RWPE2 (cell line): ENCODE data around the gene BLNK.

Experiments
- ATAC-seq: fragments of 200-7000 bp; cut with Tn5 transposase; 3 replicates; pipeline ENCODE4 v1.9.1; 2021; ENCODE audit warnings: low read depth
- DNase-seq: peaks from one replicate; pipeline ENCODE4 v3.0.0-alpha.2; 2020; ENCODE audit warnings: low spot score
- H3K27ac ChIP-seq: fragments of 450-650 bp; 2 replicates; pipeline ENCODE4 v1.5.1; 2017; ENCODE audit warnings: mild to moderate bottlenecking; ENCODE audit not compliant: poor library complexity, severe bottlenecking
- H3K27me3 ChIP-seq: fragments of 250-450 bp; sonication (Bioruptor Pico); 2 replicates; pipeline ENCODE4 v1.5.1; 2021; ENCODE audit warnings: mild to moderate bottlenecking, moderate library complexity; ENCODE audit not compliant: insufficient read depth, poor library complexity, severe bottlenecking
- H3K36me3 ChIP-seq: fragments of 250-450 bp; sonication (Bioruptor Pico); 2 replicates; pipeline ENCODE4 v1.5.1; 2020; ENCODE audit warnings: low read depth, mild to moderate bottlenecking, moderate library complexity
- H3K4me1 ChIP-seq: fragments of 250-450 bp; sonication (Bioruptor Pico); 2 replicates; pipeline ENCODE4 v1.5.1; 2021; ENCODE audit warnings: mild to moderate bottlenecking, moderate library complexity; ENCODE audit not compliant: insufficient read depth, poor library complexity, severe bottlenecking
- H3K4me3 ChIP-seq: fragments of 250-450 bp; sonication (Bioruptor Pico); 2 replicates; pipeline ENCODE4 v1.5.1; 2021; ENCODE audit warnings: mild to moderate bottlenecking, moderate library complexity; ENCODE audit not compliant: severe bottlenecking
- H3K9me3 ChIP-seq: fragments of 250-450 bp; sonication (Bioruptor Pico); 2 replicates; pipeline ENCODE4 v1.5.1; 2021; ENCODE audit warnings: mild to moderate bottlenecking, moderate library complexity; ENCODE audit not compliant: severe bottlenecking
- TF ChIP-seq, protein P1 (sequence below): fragments of 450-650 bp; IDR thresholded peaks from one replicate; pipeline ENCODE4 v1.5.1; 2017; ENCODE audit warnings: mild to moderate bottlenecking, moderate library complexity; ENCODE audit not compliant: poor library complexity, severe bottlenecking

BLNK gene

DNA sequence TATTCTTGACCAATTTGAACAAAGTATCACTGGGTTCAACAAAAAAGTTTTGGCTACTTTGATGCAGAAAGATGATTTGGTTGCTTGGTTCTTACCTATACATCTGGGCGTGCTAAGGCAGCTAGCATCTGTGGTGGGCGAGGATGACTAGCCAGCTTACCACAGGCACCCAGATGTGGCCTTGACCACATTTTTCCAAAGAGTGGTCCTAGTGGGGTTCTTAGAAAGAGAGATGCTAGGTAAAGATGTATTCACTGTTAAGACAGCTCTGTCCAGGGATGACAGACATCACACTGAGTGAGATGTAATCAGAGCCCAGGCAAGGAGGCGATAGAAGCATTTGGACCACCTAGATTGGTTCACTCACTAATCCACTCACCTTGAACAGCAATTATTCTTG is 33.6 kb upstream of the BLNK start:
- no peak overlapping the region for H3K4me3 ChIP-seq
- DNase-seq (no peak), ATAC-seq (no peak)
- no peaks in the 10 kb centered on the region for H3K36me3 ChIP-seq
- no peaks in the 10 kb centered on the region for H3K4me1 ChIP-seq
- H3K27ac ChIP-seq: no peak overlapping the region
- no peaks in the 10 kb centered on the region for H3K9me3 ChIP-seq
- peaks cover 9% of the 10 kb centered on the region for H3K27me3 ChIP-seq
- TF ChIP-seq, protein P1, sequence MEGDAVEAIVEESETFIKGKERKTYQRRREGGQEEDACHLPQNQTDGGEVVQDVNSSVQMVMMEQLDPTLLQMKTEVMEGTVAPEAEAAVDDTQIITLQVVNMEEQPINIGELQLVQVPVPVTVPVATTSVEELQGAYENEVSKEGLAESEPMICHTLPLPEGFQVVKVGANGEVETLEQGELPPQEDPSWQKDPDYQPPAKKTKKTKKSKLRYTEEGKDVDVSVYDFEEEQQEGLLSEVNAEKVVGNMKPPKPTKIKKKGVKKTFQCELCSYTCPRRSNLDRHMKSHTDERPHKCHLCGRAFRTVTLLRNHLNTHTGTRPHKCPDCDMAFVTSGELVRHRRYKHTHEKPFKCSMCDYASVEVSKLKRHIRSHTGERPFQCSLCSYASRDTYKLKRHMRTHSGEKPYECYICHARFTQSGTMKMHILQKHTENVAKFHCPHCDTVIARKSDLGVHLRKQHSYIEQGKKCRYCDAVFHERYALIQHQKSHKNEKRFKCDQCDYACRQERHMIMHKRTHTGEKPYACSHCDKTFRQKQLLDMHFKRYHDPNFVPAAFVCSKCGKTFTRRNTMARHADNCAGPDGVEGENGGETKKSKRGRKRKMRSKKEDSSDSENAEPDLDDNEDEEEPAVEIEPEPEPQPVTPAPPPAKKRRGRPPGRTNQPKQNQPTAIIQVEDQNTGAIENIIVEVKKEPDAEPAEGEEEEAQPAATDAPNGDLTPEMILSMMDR: no peak

DNA sequence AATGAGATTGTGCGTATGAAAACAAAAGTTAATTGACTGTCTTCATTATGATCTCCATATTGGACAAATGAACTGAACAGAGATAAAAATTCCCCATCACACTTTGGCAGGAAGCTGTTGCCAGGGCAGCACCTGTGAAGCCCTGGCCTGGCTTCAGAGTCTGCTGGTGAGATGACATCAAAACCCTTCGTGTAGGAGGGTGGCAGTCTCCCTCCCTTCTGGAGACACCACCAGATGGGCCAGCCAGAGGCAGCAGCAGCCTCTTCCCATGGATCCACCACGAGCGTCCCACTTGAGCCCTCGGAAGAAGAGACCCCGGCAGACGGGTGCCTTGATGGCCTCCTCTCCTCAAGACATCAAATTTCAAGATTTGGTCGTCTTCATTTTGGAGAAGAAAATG is 32.9 kb upstream of the BLNK start, which contains the start of gene DNTT:
Gene DNTT, plus strand, starts transcription at position 205 of the 400 bp plus-strand sequence. Its CDS starts 64 bp downstream, at position 269.
- peaks cover 16% of the 10 kb centered on the region for H3K27me3 ChIP-seq
- H3K36me3 ChIP-seq: no peaks in the 10 kb centered on the region
- H3K27ac ChIP-seq: no peak within 1 kb of the TSS
- ATAC-seq (no peak), DNase-seq (no peak)
- no peaks in the 10 kb centered on the region for H3K9me3 ChIP-seq
- H3K4me3 ChIP-seq: no peak within 1 kb of the TSS
- TF ChIP-seq, protein P1: no peak
- no peaks in the 10 kb centered on the region for H3K4me1 ChIP-seq

DNA sequence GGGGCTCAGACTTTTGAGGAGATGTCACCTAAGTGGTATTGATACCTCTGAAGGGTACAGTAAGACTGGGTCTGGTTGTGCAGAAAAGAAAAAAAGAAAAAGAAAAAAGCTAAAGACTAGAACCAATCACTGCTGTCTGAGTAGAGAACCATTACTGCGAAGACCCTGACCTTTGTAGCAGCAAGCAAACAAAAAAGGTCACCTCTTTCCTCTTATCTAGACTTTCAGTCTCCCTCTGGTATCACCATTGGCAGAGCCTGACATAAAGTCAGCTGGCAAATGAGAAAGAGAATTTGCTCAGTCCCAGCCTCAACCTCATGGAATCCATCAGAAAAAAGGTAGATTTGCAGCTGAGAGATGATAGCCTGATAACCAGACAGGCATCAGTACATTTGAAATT is 30.2 kb upstream of the BLNK start:
- H3K36me3 ChIP-seq: no peaks in the 10 kb centered on the region
- no peak for ATAC-seq
- no peak overlapping the region for H3K4me3 ChIP-seq
- no peaks in the 10 kb centered on the region for H3K9me3 ChIP-seq
- H3K27me3 ChIP-seq: peaks cover 19% of the 10 kb centered on the region
- TF ChIP-seq, protein P1: no peak
- H3K27ac ChIP-seq: no peak overlapping the region
- H3K4me1 ChIP-seq: no peaks in the 10 kb centered on the region
- no peak for DNase-seq

DNA sequence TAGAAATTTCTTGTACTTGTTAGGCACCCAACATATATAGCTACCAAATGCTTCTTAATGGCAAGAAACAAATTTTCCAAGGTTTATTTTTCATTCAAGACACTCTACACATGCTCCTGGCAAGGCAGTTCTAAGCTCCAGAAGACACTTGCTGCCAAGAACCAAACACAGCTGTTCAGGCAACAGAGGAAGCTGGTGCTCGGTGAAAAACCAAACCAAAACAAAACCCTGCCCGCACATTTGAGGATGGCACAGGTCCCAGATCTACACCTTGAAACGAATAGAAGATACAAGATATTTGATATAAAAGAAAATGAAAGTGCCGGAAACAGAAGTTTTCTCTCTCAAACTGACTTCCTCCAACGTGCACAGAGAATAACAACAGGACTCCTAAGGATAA is 28.0 kb upstream of the BLNK start:
- ATAC-seq (no peak), DNase-seq (no peak)
- TF ChIP-seq, protein P1: no peak
- no peaks in the 10 kb centered on the region for H3K9me3 ChIP-seq
- no peak overlapping the region for H3K4me3 ChIP-seq
- no peaks in the 10 kb centered on the region for H3K4me1 ChIP-seq
- H3K27ac ChIP-seq: no peak overlapping the region
- H3K27me3 ChIP-seq: peaks cover 21% of the 10 kb centered on the region
- no peaks in the 10 kb centered on the region for H3K36me3 ChIP-seq

DNA sequence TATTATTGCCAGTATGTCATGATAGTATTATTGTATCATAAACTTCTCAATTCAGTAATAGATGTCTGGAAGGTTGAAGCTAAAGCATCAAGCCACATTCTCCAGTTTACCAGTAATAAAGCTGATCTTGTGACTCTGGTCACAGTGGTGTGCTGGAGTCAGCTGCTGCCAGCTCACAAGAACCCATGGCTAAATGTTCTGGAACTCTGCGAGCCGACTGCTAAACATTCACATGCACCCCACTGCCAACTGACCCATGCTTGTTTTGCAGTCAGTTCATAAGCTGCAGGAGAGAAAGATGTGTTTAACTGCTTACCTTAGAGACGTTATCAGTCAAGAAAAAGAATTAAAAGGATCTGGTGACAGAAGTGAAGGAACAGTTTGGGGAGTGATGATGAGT is 27.0 kb upstream of the BLNK start:
- peaks cover 21% of the 10 kb centered on the region for H3K27me3 ChIP-seq
- no peak for DNase-seq
- no peak overlapping the region for H3K27ac ChIP-seq
- no peaks in the 10 kb centered on the region for H3K36me3 ChIP-seq
- H3K4me1 ChIP-seq: no peaks in the 10 kb centered on the region
- H3K4me3 ChIP-seq: no peak overlapping the region
- no peak for ATAC-seq
- no peaks in the 10 kb centered on the region for H3K9me3 ChIP-seq
- TF ChIP-seq, protein P1: no peak
